Smooth muscle cell (in vitro differentiated cells): ENCODE data around the gene FBN1. TPM values are rescaled to one million over a fixed set of nuclear protein-coding genes. Genes with fewer than 3 reads are reported as not detected.
A peak's percentile ranks its signal among the peaks of the same experiment; 100 is the strongest.

Experiments used
- DNase-seq: peaks from one replicate; lab custom pipeline; 2025; ENCODE audit not compliant: unreplicated experiment; lab: John Stamatoyannopoulos, UW
- H2AFZ ChIP-seq: fragments of 200-600 bp; sonication (generic); 2 replicates; pipeline ENCODE4 v1.6.0; 2016; ENCODE audit warnings: antibody characterized with exemption, low read depth, mild to moderate bottlenecking
- H3F3A ChIP-seq: fragments of 200-600 bp; sonication (generic); 2 replicates; pipeline ENCODE4 v1.6.0; 2017; ENCODE audit warnings: antibody characterized with exemption, low read depth
- H3K27ac ChIP-seq: fragments of 200-600 bp; sonication (generic); 2 replicates; pipeline ENCODE4 v1.5.1; 2016; ENCODE audit warnings: low read depth, mild to moderate bottlenecking
- H3K27me3 ChIP-seq: fragments of 200-600 bp; sonication (generic); 2 replicates; pipeline ENCODE4 v1.6.1; 2016; ENCODE audit warnings: low read depth, mild to moderate bottlenecking
- H3K36me3 ChIP-seq: fragments of 200-600 bp; sonication (generic); 2 replicates; pipeline ENCODE4 v1.5.1; 2016; ENCODE audit warnings: low read depth
- H3K4me1 ChIP-seq: fragments of 200-600 bp; sonication (generic); 2 replicates; pipeline ENCODE4 v1.5.1; 2016; ENCODE audit warnings: low read depth
- H3K4me2 ChIP-seq: fragments of 200-600 bp; sonication (generic); 2 replicates; pipeline ENCODE4 v1.6.0; 2016; ENCODE audit warnings: mild to moderate bottlenecking
- H3K4me3 ChIP-seq: fragments of 200-600 bp; sonication (generic); 2 replicates; pipeline ENCODE4 v1.5.1; 2016; ENCODE audit warnings: mild to moderate bottlenecking
- H3K79me2 ChIP-seq: fragments of 200-600 bp; sonication (generic); 2 replicates; pipeline ENCODE4 v1.6.0; 2016; ENCODE audit warnings: low read depth, mild to moderate bottlenecking
- H3K9ac ChIP-seq: fragments of 200-600 bp; sonication (generic); 2 replicates; pipeline ENCODE4 v1.6.0; 2016; ENCODE audit warnings: low read depth
- H3K9me3 ChIP-seq: fragments of 200-600 bp; sonication (generic); replicated peaks from 2 replicates; pipeline ENCODE4 v1.5.1; 2016; ENCODE audit warnings: low read depth
- H4K20me1 ChIP-seq: fragments of 200-600 bp; sonication (generic); 2 replicates; pipeline ENCODE4 v1.6.0; 2016; ENCODE audit warnings: low read depth
- CTCF ChIP-seq: fragments of 200-600 bp; sonication (generic); IDR thresholded peaks from 2 replicates; pipeline ENCODE4 v1.5.1; 2017; ENCODE audit warnings: borderline replicate concordance, mild to moderate bottlenecking, antibody characterized with exemption; ENCODE audit not compliant: insufficient read depth, poor library complexity, severe bottlenecking
- WGBS: methylation state at CpG from one replicate; pipeline ENCODE4 v1.1.7; 2016; ENCODE audit warnings: low lambda C conversion rate; 5-methylcytosine and 5-hydroxymethylcytosine counted together
- polyA plus RNA-seq: library from polyadenylated mRNA; unstranded; fragments of >200 nt; fragmentation: Nextera tagmentation; extraction: Ambion mirVana; gene quantifications from 2 replicates; pipeline ENCODE4 v1.2.1, GENCODE V29; 2016
- total RNA-seq: library from RNA; depleted of rRNA; stranded (reverse); fragments of >200 nt; gene quantifications from 2 replicates; pipeline ENCODE4 v1.2.3, GENCODE V29; 2014

FBN1 gene
- total and polyA plus RNA-seq, 2 experiments from 2014 or later = 137 to 330 TPM

GRCh38 chr15:48426941-48427340 is 218.6 kb downstream of the FBN1 start:
- H3K36me3 ChIP-seq = peaks cover 27% of the 10 kb centered on the region

GRCh38 chr15:48426044-48426443 is 219.5 kb downstream of the FBN1 start:
- H3F3A ChIP-seq = peaks cover 4% of the 10 kb centered on the region
- H4K20me1 ChIP-seq = no peaks in the 10 kb centered on the region
- H3K79me2 ChIP-seq = no peaks in the 10 kb centered on the region
- no peak overlapping the region for H3K4me2 ChIP-seq
- H3K4me3 ChIP-seq = no peak overlapping the region
- H3K36me3 ChIP-seq = peaks cover 35% of the 10 kb centered on the region
- no peak for DNase-seq
- no peaks in the 10 kb centered on the region for H3K9me3 ChIP-seq
- no peak for TF ChIP-seq CTCF
- H3K27ac ChIP-seq = no peak overlapping the region
- no peaks in the 10 kb centered on the region for H3K27me3 ChIP-seq
- no peak overlapping the region for H3K9ac ChIP-seq
- H2AFZ ChIP-seq = no peak overlapping the region
- H3K4me1 ChIP-seq = no peaks in the 10 kb centered on the region

More at GRCh38 chr15:48426941-48427340, 218.6 kb downstream of the FBN1 start:
- H3K79me2 ChIP-seq = no peaks in the 10 kb centered on the region
- H3K9ac ChIP-seq = no peak overlapping the region
- H3K9me3 ChIP-seq = no peaks in the 10 kb centered on the region
- peaks cover 4% of the 10 kb centered on the region for H3F3A ChIP-seq
- H3K4me1 ChIP-seq = no peaks in the 10 kb centered on the region
- 98% methylated on average over 2 of the region's 2 CpGs for WGBS
- TF ChIP-seq CTCF = no peak
- no peaks in the 10 kb centered on the region for H4K20me1 ChIP-seq
- H2AFZ ChIP-seq = no peak overlapping the region
- DNase-seq = no peak
- H3K4me3 ChIP-seq = no peak overlapping the region
- no peaks in the 10 kb centered on the region for H3K27me3 ChIP-seq
- no peak overlapping the region for H3K27ac ChIP-seq
- no peak overlapping the region for H3K4me2 ChIP-seq

GRCh38 chr15:48425051-48425450 is 220.5 kb downstream of the FBN1 start:
- Histone ChIP-seq H3K27ac (peak overlapping the region; percentile 55), H3K4me3 (no peak overlapping the region), H3K27me3 (no peaks in the 10 kb centered on the region), H3K4me2 (no peak overlapping the region), H2AFZ (no peak overlapping the region), H3K9me3 (no peaks in the 10 kb centered on the region), H3K36me3 (peaks cover 30% of the 10 kb centered on the region), H3K79me2 (no peaks in the 10 kb centered on the region), H3F3A (peaks cover 4% of the 10 kb centered on the region), H3K4me1 (no peaks in the 10 kb centered on the region), H4K20me1 (no peaks in the 10 kb centered on the region), H3K9ac (no peak overlapping the region)
- WGBS = 83% methylated on average over 2 of the region's 2 CpGs
- no peak for DNase-seq
- no peak for TF ChIP-seq CTCF

- no peaks in the 10 kb centered on the region for H3K27me3 ChIP-seq
- no peaks in the 10 kb centered on the region for H3K79me2 ChIP-seq
- H4K20me1 ChIP-seq = no peaks in the 10 kb centered on the region
- no peak for TF ChIP-seq CTCF
- no peak overlapping the region for H3K9ac ChIP-seq
- H3F3A ChIP-seq = peaks cover 4% of the 10 kb centered on the region
- 75% methylated on average over 2 of the region's 2 CpGs for WGBS
- no peaks in the 10 kb centered on the region for H3K9me3 ChIP-seq
- H3K36me3 ChIP-seq = peaks cover 39% of the 10 kb centered on the region
- peak overlapping the region; percentile 55 for H3K27ac ChIP-seq
- no peak overlapping the region for H2AFZ ChIP-seq
- no peak overlapping the region for H3K4me2 ChIP-seq
- no peak overlapping the region for H3K4me3 ChIP-seq
- no peaks in the 10 kb centered on the region for H3K4me1 ChIP-seq
- DNase-seq = no peak
Observed at GRCh38 chr15:48423896-48424475, 221.5 kb downstream of the FBN1 start.
